NCI-H1694 (cell line): ENCODE measurements around the gene CLIP3.
"Not testable (repeated sequence)": the region's sequence is repeated elsewhere in the genome, so short reads cannot be mapped to it uniquely, and the experiment has no call there.

ENCODE experiments used
- DNase-seq: peaks from one replicate; lab custom pipeline; 2025; lab: John Stamatoyannopoulos, UW

The CLIP3 gene, protein sequence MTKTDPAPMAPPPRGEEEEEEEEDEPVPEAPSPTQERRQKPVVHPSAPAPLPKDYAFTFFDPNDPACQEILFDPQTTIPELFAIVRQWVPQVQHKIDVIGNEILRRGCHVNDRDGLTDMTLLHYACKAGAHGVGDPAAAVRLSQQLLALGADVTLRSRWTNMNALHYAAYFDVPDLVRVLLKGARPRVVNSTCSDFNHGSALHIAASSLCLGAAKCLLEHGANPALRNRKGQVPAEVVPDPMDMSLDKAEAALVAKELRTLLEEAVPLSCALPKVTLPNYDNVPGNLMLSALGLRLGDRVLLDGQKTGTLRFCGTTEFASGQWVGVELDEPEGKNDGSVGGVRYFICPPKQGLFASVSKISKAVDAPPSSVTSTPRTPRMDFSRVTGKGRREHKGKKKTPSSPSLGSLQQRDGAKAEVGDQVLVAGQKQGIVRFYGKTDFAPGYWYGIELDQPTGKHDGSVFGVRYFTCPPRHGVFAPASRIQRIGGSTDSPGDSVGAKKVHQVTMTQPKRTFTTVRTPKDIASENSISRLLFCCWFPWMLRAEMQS

GRCh38 chr19:36032251-36033104 lies at the start of gene CLIP3:
Gene CLIP3, minus strand, starts transcription at chr19:36032873. Its CDS starts 516 bp downstream, at chr19:36032357.
- peak; percentile 68 for DNase-seq

GRCh38 chr19:36081894-36082293 lies 49.2 kb upstream of the CLIP3 start:
- no peak for DNase-seq

GRCh38 chr19:36081385-36081784 lies 48.7 kb upstream of the CLIP3 start:
- no peak for DNase-seq

GRCh38 chr19:36079389-36079945 lies 46.8 kb upstream of the CLIP3 start:
- DNase-seq: no peak

DNA sequence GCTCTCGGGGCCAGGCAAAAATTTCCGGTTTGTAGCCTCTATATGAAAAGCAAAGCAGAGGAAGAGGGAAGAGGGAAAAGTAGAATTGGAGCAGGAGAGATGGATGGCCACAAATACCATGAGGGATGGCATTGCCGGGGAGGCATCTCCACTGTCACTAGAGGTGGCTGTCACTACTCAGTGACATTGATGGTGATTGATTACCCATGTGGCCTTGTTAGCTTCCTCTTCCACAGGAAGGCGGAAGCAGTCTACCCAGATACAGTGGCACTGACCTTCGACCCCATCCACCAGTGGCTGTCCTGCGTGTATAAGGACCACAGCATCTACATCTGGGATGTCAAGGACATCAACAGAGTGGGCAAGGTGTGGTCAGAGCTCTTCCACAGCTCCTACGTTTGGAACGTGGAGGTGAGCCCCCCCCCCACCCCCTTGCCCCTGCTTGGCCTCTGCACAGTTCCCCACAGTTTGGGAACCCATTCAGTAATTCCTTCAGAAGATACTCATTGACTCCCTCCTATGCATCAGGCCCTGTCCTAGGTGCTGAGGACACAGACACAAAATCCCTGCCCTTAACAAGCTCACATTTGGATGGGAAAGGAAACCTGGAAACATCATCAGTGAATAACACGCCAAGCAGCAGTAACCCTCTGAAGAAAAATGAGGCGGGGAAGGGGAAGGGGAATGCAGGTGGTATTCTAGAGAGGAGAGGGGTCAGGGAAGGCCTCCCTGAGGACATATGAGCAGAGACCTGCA lies 40.6 kb upstream of the CLIP3 start:
- DNase-seq: no peak

GRCh38 chr19:36072081-36072480 lies 39.4 kb upstream of the CLIP3 start:
- DNase-seq: no peak

DNA sequence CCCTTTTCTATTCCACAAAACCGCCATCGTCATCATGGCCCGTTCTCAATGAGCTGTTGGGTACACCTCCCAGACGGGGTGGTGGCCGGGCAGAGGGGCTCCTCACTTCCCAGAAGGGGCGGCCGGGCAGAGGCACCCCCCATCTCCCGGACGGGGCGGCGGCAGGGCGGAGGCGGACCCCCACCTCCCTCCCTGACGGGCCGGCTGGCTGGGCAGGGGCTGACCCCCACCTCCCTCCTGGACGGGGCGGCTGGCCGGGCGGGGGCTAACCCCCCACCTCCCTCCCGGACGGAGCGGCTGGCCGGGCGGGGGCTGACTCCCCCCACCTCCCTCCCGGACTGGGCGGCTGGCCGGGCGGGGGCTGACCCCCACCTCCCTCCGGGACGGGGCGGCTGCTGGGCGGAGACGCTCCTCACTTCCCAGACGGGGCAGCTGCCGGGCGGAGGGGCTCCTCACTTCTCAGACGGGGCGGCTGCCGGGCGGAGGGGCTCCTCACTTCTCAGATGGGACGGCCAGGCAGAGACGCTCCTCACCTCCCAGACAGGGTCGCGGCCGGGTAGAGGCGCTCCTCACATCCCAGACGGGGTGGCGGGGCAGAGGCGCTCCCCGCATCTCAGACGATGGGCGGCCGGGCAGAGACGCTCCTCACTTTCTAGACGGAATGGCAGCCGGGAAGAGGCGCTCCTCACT lies 36.3 kb upstream of the CLIP3 start:
- DNase-seq: not testable (repeated sequence)

- DNase-seq: no peak
Observed at GRCh38 chr19:36067681-36068080, 35.0 kb upstream of the CLIP3 start.

- DNase-seq: no peak
Observed at GRCh38 chr19:36064826-36065225, 32.2 kb upstream of the CLIP3 start.

DNA sequence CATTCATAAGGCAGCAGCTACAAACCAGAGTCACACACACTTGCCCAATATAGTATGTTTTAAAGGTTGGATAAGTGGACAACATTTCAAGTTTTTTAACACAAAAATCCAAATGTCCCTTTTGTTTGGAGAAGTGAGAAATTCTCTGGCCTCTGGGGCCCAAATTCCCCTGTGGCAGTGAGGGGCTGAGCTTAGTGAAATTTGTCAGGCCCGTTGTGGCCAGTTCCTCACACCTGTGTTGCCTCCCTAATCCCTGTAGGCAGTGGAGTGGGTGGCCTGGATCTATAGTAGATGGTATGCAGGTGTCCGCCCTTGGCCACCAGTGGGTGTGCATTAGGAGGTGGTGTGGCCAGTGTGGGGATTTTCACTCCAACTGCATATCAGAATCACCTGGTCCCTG lies 28.7 kb upstream of the CLIP3 start:
- DNase-seq: no peak

- peak; percentile 67 for DNase-seq
Observed at GRCh38 chr19:36060430-36060829, 27.8 kb upstream of the CLIP3 start.

DNA sequence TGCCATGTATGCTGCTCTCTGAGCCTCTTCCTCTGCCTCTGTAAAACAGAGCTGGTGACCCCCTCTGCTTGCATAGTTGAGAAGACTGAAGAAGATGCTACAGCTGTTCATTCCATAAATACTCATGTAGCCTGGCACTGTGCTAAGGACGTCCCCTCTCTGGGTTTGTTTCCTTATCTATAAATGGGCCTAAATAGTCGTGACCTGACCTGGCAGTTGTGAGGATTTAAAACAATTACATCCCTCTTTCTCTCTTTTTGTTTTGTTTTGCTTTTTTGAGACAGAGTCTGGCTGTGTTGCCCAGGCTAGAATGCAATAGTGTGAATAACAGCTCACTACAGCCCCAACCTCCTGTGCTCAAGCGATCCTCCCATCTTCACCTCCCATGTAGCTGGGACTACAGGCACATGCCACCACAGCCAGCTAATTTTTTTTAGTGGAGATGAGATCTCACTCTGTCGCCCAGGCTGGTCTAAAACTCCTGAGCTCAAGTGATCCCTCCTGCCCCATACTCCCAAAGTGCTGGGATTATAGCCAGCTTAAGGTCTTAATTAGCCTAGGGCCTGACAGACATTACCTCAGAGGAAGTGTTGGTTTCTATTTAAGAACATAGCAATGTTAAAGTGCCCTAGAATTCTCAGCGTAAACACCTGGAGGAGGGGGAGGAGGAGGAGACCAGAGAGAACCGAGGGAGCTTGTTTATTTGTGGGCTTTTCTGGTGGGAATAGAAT lies 26.7 kb upstream of the CLIP3 start:
- no peak for DNase-seq

- no peak for DNase-seq
Observed at GRCh38 chr19:36058481-36059179, 26.0 kb upstream of the CLIP3 start.

- peak; percentile 95 for DNase-seq
Observed at GRCh38 chr19:36054733-36055686, 22.3 kb upstream of the CLIP3 start, which contains the start of gene WDR62. Gene WDR62, plus strand, starts transcription at chr19:36054897. Its CDS starts 75 bp downstream, at chr19:36054972.

- DNase-seq: peak; percentile 99
Observed at GRCh38 chr19:36054119-36054732, 21.6 kb upstream of the CLIP3 start, which contains the start of gene THAP8. Gene THAP8, minus strand, starts transcription at chr19:36054285. Its CDS starts 68 bp downstream, at chr19:36054217.

DNA sequence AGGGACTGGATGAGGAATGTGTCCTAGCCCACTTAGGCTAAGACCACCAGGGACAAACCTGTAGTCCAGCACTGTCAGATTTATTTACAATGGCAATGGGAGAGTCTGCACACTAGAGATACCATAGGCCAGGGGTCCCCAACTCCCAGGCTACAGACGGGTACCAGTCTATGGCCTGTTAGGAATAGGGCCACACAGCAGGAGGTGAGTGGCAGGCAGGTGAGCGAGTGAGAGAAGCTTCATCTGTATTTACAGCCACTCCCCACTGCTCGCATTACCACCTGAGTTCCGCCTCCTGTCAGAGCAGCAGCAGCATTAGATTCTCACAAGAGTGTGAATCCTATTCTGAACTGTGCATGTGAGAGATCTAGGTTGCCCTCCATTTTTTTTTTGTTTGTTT lies 19.0 kb upstream of the CLIP3 start:
- no peak for DNase-seq

DNA sequence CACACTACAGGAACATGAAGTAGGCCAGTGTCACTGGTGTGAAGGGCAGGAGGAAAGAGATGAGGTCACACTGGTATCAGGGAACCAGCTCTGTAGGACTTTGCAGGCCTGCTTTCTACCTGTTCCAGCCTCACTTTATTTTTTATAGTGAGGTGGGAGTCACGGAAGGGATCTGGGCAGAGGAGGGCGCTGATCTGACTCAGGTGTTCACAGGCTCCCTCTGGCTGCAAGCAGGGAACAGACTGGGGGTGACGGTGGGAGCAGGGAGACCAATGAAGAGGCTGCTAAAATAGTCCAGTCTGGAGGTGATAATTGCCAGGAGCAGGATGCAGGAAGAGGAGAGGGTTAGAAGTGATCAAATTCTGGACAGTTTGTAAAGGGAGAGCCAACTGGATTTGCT lies 18.6 kb upstream of the CLIP3 start:
- DNase-seq: no peak
